GM19099 (cell line): ENCODE results near the gene CDK2AP2.

Source experiments
- POLR2A ChIP-seq: IDR thresholded peaks from 3 replicates; pipeline ENCODE4 v1.6.1; 2011; ENCODE audit warnings: low read depth; ENCODE audit not compliant: insufficient read length; ENCODE audit errors: extremely low read depth

The CDK2AP2 gene

GRCh38 chr11:67499808-67500483 lies 8.0 kb downstream of the CDK2AP2 start:
- no peak for TF ChIP-seq POLR2A

- TF ChIP-seq POLR2A = no peak
Measured at GRCh38 chr11:67498544-67498972, 9.4 kb downstream of the CDK2AP2 start.

- no peak for TF ChIP-seq POLR2A
Measured at GRCh38 chr11:67497656-67498291, 10.2 kb downstream of the CDK2AP2 start.

- TF ChIP-seq POLR2A = no peak
Measured at GRCh38 chr11:67496113-67496512, 11.8 kb downstream of the CDK2AP2 start.

DNA sequence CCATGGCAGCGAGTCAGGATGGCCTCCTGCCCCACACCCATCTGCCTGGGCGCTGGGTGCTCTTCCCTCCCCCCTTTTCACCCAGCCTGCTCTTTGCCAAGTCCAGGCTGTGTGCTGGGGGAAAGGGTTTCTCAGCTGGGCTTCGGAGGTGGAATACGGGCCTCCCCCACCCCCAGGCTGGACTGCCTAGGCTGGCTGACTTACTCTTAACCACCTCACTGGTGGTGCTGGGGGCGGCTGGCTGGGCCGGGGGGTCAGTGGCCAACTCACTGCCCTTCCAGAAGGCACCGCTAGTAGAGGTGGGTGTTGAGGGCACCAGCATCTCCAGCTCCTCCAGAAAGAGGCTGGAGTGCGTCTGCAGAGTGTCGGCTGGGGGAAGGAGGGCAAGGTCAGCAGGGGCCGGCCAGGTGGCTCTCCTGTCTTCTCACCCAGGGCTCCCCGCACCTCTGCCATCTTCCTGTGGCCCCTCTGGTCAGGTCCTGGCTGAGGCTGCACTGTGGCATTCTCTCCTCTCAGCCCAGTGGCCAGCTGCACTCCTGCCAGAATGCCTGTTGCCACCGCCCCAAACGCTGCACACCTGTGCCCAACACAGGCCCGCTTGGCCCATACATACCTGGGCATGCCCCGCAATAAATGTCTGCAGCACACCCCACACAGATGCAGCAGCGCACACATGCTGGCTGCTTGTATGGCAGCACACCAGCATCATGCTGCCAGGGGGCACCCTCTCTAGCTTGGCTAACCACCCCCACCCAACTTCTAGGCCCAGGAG lies 12.5 kb downstream of the CDK2AP2 start:
- TF ChIP-seq POLR2A = no peak

DNA sequence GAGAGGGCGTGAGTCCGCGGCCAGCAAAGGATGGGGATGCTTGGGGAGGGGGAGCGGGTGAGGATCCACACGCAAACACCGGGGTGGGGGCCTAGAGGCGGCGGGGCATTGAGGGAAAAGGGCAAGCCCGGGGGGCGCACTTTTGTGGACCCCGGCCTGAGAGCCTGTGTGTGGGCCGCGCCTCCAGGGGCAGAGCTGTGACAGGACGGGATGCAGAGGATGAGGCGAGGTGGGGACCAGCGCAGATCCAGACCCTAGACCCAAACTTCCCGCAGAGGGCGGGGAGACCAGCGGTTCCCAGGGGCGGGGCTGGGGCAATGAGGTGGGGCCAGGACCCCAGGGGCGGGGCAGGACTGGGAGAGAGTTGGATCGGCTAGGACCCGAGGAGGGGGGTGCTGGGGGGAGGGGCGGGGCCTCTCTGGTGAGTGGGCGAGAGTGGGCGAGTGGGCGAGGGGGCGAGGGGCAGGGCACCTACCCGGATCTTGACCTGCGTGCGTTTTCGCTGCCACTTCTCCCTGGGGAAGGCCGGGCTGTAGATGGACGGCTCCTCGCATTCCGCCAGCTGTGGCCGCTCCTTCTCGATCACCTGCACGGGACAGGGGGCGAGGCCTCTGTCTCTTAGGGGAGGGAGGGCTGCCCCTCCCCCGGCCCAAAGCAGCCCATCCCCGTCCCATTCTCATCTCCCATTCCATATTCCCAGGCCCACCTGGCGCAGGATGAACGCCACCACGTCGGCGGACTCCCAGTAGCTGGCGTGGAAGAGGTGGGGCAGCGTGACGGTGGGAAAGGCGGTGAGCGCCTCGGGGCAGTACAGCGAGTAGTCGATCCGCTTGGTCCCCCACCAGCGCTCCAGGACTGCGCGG lies 13.4 kb downstream of the CDK2AP2 start:
- TF ChIP-seq POLR2A = no peak

GRCh38 chr11:67493548-67494370 lies 14.2 kb downstream of the CDK2AP2 start:
- TF ChIP-seq POLR2A = no peak

DNA sequence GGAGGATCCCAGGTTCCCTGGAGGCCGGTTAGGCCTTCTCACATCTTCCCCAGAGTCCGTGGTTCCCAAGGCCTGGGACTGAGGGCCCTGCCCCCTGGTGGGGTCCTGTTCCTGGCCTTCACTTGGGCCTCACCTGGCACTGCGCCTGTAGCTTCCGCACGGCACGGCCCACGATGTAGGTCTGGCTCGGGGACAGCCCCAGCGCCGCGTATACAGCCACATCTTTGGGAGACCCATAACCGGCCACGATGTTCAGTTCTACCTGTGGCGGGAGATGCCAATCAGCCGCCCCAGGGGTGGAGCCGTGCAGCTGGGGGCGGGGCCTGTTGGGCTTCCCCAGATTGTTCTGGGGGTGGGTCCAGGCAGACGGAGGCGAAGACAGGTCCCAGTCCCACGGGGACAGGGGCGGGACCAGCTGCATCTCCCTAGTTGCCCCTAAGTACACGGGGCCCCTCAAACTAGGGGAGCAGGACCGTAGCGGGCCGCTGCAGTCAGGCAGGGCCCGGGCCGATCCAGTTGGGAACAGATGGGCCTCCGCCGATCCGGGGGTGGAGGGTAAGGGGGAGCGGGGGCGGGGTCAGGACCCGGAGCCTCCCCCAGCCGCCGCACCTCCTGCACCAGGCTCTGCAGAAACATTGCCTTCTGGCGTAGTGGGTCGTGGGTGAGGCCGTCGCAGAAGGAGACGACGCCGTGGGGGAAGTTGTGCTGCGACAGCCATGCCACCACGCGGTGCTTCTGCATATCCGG lies 15.0 kb downstream of the CDK2AP2 start:
- no peak for TF ChIP-seq POLR2A

- TF ChIP-seq POLR2A = no peak
Measured at GRCh38 chr11:67492069-67492727, 15.8 kb downstream of the CDK2AP2 start.

GRCh38 chr11:67491276-67492068 lies 16.5 kb downstream of the CDK2AP2 start:
- no peak for TF ChIP-seq POLR2A

- TF ChIP-seq POLR2A = no peak
Measured at GRCh38 chr11:67490727-67491065, 17.3 kb downstream of the CDK2AP2 start.
